Loucy (cell line): ENCODE data around the gene GRID2.

ENCODE experiments used
- H2AFZ ChIP-seq: fragments of 200-600 bp; sonication (generic); 2 replicates; pipeline ENCODE4 v1.6.0; 2016; ENCODE audit warnings: antibody characterized with exemption, mild to moderate bottlenecking, low read length, moderate library complexity
- H3F3A ChIP-seq: fragments of 200-600 bp; 2 replicates; pipeline ENCODE4 v1.6.0; 2016; ENCODE audit warnings: antibody characterized with exemption, low read depth, mild to moderate bottlenecking
- H3K27me3 ChIP-seq: fragments of 200-600 bp; sonication (generic); 2 replicates; pipeline ENCODE4 v1.6.1; 2014; ENCODE audit warnings: low read length, mild to moderate bottlenecking; ENCODE audit not compliant: insufficient read depth, poor library complexity, severe bottlenecking
- H3K36me3 ChIP-seq: fragments of 200-600 bp; sonication (generic); 2 replicates; pipeline ENCODE4 v1.6.1; 2016; ENCODE audit warnings: low read length; ENCODE audit not compliant: insufficient read depth
- H3K4me1 ChIP-seq: fragments of 200-600 bp; sonication (generic); 2 replicates; pipeline ENCODE4 v1.5.1; 2014; ENCODE audit warnings: low read length, mild to moderate bottlenecking; ENCODE audit not compliant: insufficient read depth, poor library complexity, severe bottlenecking
- H3K4me2 ChIP-seq: fragments of 200-600 bp; sonication (generic); 2 replicates; pipeline ENCODE4 v1.6.0; 2014; ENCODE audit warnings: antibody characterized with exemption, low read length, low read depth, mild to moderate bottlenecking; ENCODE audit not compliant: poor library complexity, severe bottlenecking
- H3K4me3 ChIP-seq: fragments of 200-600 bp; sonication (generic); 2 replicates; pipeline ENCODE4 v1.5.1; 2014; ENCODE audit warnings: low read length, mild to moderate bottlenecking, mixed read lengths; ENCODE audit not compliant: poor library complexity, severe bottlenecking
- H3K79me2 ChIP-seq: fragments of 200-600 bp; sonication (generic); 2 replicates; pipeline ENCODE4 v1.6.1; 2014; ENCODE audit warnings: low read length; ENCODE audit not compliant: insufficient read depth
- H3K9ac ChIP-seq: fragments of 200-600 bp; sonication (generic); 2 replicates; pipeline ENCODE4 v1.6.0; 2014; ENCODE audit warnings: mild to moderate bottlenecking, low read depth, low read length, moderate library complexity; ENCODE audit not compliant: poor library complexity, severe bottlenecking
- H3K9me2 ChIP-seq: fragments of 200-600 bp; sonication (generic); replicated peaks from 2 replicates; pipeline ENCODE4 v1.6.1; 2016; ENCODE audit warnings: low read depth, low read length, mixed read lengths
- H3K9me3 ChIP-seq: fragments of 200-600 bp; sonication (generic); 2 replicates; pipeline ENCODE4 v1.6.1; 2014; ENCODE audit warnings: mild to moderate bottlenecking, antibody characterized with exemption, low read length, low read depth; ENCODE audit not compliant: insufficient read depth
- H4K20me1 ChIP-seq: fragments of 200-600 bp; sonication (generic); 2 replicates; pipeline ENCODE4 v1.6.0; 2014; ENCODE audit warnings: antibody characterized with exemption, low read length, mild to moderate bottlenecking; ENCODE audit not compliant: insufficient read depth, poor library complexity, severe bottlenecking
- CTCF ChIP-seq: fragments of 200-600 bp; sonication (generic); conservative IDR thresholded peaks from 2 replicates; pipeline ENCODE4 v1.5.1; 2014; ENCODE audit warnings: mild to moderate bottlenecking, antibody characterized with exemption, low read length
- EZH2phosphoT487 ChIP-seq: fragments of 200-600 bp; IDR thresholded peaks from 2 replicates; pipeline ENCODE4 v1.6.1; 2018; ENCODE audit warnings: antibody characterized with exemption, mild to moderate bottlenecking, moderate library complexity, borderline replicate concordance

Gene GRID2

GRCh38 chr4:93578942-93579341 is 1275.2 kb downstream of the GRID2 start:
- Histone ChIP-seq H3K9me3 (no peaks in the 10 kb centered on the region), H3K4me1 (no peaks in the 10 kb centered on the region), H3K27me3 (no peaks in the 10 kb centered on the region), H3K79me2 (no peaks in the 10 kb centered on the region), H3K9me2 (no peaks in the 10 kb centered on the region), H3F3A (no peaks in the 10 kb centered on the region), H2AFZ (no peak overlapping the region), H3K9ac (no peak overlapping the region), H3K4me2 (no peak overlapping the region), H3K4me3 (no peak overlapping the region), H4K20me1 (no peaks in the 10 kb centered on the region), H3K36me3 (no peaks in the 10 kb centered on the region)
- TF ChIP-seq CTCF (no peak), EZH2phosphoT487 (no peak)

GRCh38 chr4:93605163-93605562 is 1301.4 kb downstream of the GRID2 start:
- Histone ChIP-seq H3K4me3 (no peak overlapping the region), H3K4me1 (no peaks in the 10 kb centered on the region), H3K36me3 (no peaks in the 10 kb centered on the region), H3K9me2 (no peaks in the 10 kb centered on the region), H3K9me3 (no peaks in the 10 kb centered on the region), H3K4me2 (no peak overlapping the region), H4K20me1 (no peaks in the 10 kb centered on the region), H3K79me2 (no peaks in the 10 kb centered on the region), H3K9ac (no peak overlapping the region), H2AFZ (no peak overlapping the region), H3F3A (no peaks in the 10 kb centered on the region), H3K27me3 (no peaks in the 10 kb centered on the region)
- no peak for TF ChIP-seq EZH2phosphoT487
- no peak for TF ChIP-seq CTCF

- no peak overlapping the region for H3K4me3 ChIP-seq
- no peaks in the 10 kb centered on the region for H4K20me1 ChIP-seq
- H3K4me1 ChIP-seq = no peaks in the 10 kb centered on the region
- H3K27me3 ChIP-seq = no peaks in the 10 kb centered on the region
- H3K9me2 ChIP-seq = no peaks in the 10 kb centered on the region; the same call in 1 of the 2 replicates
- TF ChIP-seq CTCF = no peak
- TF ChIP-seq EZH2phosphoT487 = no peak
- H3K9ac ChIP-seq = no peak overlapping the region
- H3F3A ChIP-seq = no peaks in the 10 kb centered on the region
- H3K79me2 ChIP-seq = no peaks in the 10 kb centered on the region
- no peaks in the 10 kb centered on the region for H3K36me3 ChIP-seq
- no peak overlapping the region for H2AFZ ChIP-seq
- no peak overlapping the region for H3K4me2 ChIP-seq
- no peaks in the 10 kb centered on the region for H3K9me3 ChIP-seq
Measured at GRCh38 chr4:93617606-93618005, 1313.8 kb downstream of the GRID2 start.
